GM12878 (cell line): ENCODE data around the gene PSMA8. TPM values are rescaled to one million over a fixed set of nuclear protein-coding genes. Genes with fewer than 3 reads are reported as not detected.

ENCODE experiments used
- ATF7 ChIP-seq: fragments of 450-650 bp; IDR thresholded peaks from 2 replicates; pipeline ENCODE4 v1.6.1; 2016; ENCODE audit warnings: low read depth, mild to moderate bottlenecking
- BHLHE40 ChIP-seq, 2 experiments: fragments of 450-650 bp in 1 of 2; IDR thresholded peaks; 2 replicates each; pipeline ENCODE4 v1.6.1; 2011 to 2017; ENCODE audit warnings: low read depth in 2 of 2, borderline replicate concordance in 1 of 2, improper control_type of control experiment in 1 of 2, low read length in 1 of 2, mild to moderate bottlenecking in 1 of 2
- CHD2 ChIP-seq: IDR thresholded peaks from 2 replicates; pipeline ENCODE4 v1.6.1; 2011; ENCODE audit warnings: low read depth, low read length, improper control_type of control experiment, borderline replicate concordance
- CREM ChIP-seq: IDR thresholded peaks from 2 replicates; pipeline ENCODE4 v1.6.1; 2014; ENCODE audit warnings: antibody characterized with exemption, low read depth
- E2F4 ChIP-seq: IDR thresholded peaks from 2 replicates; pipeline ENCODE4 v1.6.1; 2012; ENCODE audit warnings: low read depth, low read length, improper control_type of control experiment
- EGR1 ChIP-seq, 2 experiments: IDR thresholded peaks; 1 replicate in 1 of 2; 2 replicates in 1 of 2; pipeline ENCODE4 v1.6.1; 2011 to 2012; ENCODE audit warnings: low read depth in 2 of 2, low read length in 2 of 2, borderline replicate concordance in 1 of 2, mild to moderate bottlenecking in 1 of 2, moderate library complexity in 1 of 2
- ELK1 ChIP-seq: IDR thresholded peaks from 2 replicates; pipeline ENCODE4 v1.6.1; 2012; ENCODE audit warnings: low read depth, low read length, improper control_type of control experiment
- ETV6 ChIP-seq, 2 experiments: fragments of 450-650 bp in 1 of 2; IDR thresholded peaks in 1 of 2; conservative IDR thresholded peaks in 1 of 2; 2 replicates each; pipeline ENCODE4 v1.6.1; 2014; ENCODE audit warnings: antibody characterized with exemption in 1 of 2, borderline replicate concordance in 1 of 2, low read depth in 1 of 2, mild to moderate bottlenecking in 1 of 2, moderate library complexity in 1 of 2
- GABPA ChIP-seq: IDR thresholded peaks from 2 replicates; pipeline ENCODE4 v1.6.1; 2014; ENCODE audit warnings: antibody characterized with exemption, low read depth, mild to moderate bottlenecking, inconsistent platforms
- HDGF ChIP-seq: fragments of 450-650 bp; IDR thresholded peaks from 2 replicates; pipeline ENCODE4 v1.6.1; 2016; ENCODE audit warnings: antibody characterized with exemption
- IKZF1 ChIP-seq: fragments of 450-650 bp; conservative IDR thresholded peaks from 2 replicates; pipeline ENCODE4 v1.6.1; 2017; ENCODE audit warnings: antibody characterized with exemption, mild to moderate bottlenecking
- KLF5 ChIP-seq: fragments of 450-650 bp; IDR thresholded peaks from 2 replicates; pipeline ENCODE4 v1.6.1; 2014; ENCODE audit warnings: mild to moderate bottlenecking; ENCODE audit not compliant: partially characterized antibody
- MYB ChIP-seq: fragments of 150-350 bp; IDR thresholded peaks from 2 replicates; pipeline ENCODE4 v1.6.1; 2014; ENCODE audit warnings: mild to moderate bottlenecking, low read depth, low read length, borderline replicate concordance
- MYC ChIP-seq: IDR thresholded peaks from 2 replicates; pipeline ENCODE4 v1.6.1; 2011; ENCODE audit warnings: mild to moderate bottlenecking, low read length, moderate library complexity, inconsistent platforms; ENCODE audit not compliant: insufficient read depth, insufficient replicate concordance, insufficient read length, severe bottlenecking
- NBN ChIP-seq: fragments of 450-650 bp; IDR thresholded peaks from 2 replicates; pipeline ENCODE4 v1.6.1; 2016
- NFXL1 ChIP-seq: fragments of 450-650 bp; IDR thresholded peaks from 2 replicates; pipeline ENCODE4 v1.6.1; 2017; ENCODE audit warnings: antibody characterized with exemption, mild to moderate bottlenecking, borderline replicate concordance
- NRF1 ChIP-seq: conservative IDR thresholded peaks from 2 replicates; pipeline ENCODE4 v1.6.1; 2011; ENCODE audit warnings: mild to moderate bottlenecking, low read depth, low read length, improper control_type of control experiment
- RCOR1 ChIP-seq: conservative IDR thresholded peaks from 2 replicates; pipeline ENCODE4 v1.6.1; 2012; ENCODE audit warnings: low read depth, low read length, improper control_type of control experiment
- SMAD5 ChIP-seq: IDR thresholded peaks from 2 replicates; pipeline ENCODE4 v1.6.1; 2016; ENCODE audit warnings: antibody characterized with exemption, low read depth
- SREBF1 ChIP-seq: IDR thresholded peaks from 2 replicates; pipeline ENCODE4 v1.6.1; 2012; ENCODE audit warnings: mild to moderate bottlenecking, low read length
- TCF12 ChIP-seq: IDR thresholded peaks from 2 replicates; pipeline ENCODE4 v1.6.1; 2011; ENCODE audit warnings: low read depth, mild to moderate bottlenecking, low read length
- YBX1 ChIP-seq: fragments of 450-650 bp; IDR thresholded peaks from 2 replicates; pipeline ENCODE4 v1.6.1; 2016; ENCODE audit warnings: antibody characterized with exemption
- ZNF24 ChIP-seq: fragments of 450-650 bp; IDR thresholded peaks from 2 replicates; pipeline ENCODE4 v1.6.1; 2017; ENCODE audit warnings: antibody characterized with exemption, mild to moderate bottlenecking
- ZNF384 ChIP-seq: IDR thresholded peaks from 2 replicates; pipeline ENCODE4 v1.6.1; 2012; ENCODE audit warnings: low read depth, mild to moderate bottlenecking, low read length, improper control_type of control experiment, borderline replicate concordance
- ZNF622 ChIP-seq: fragments of 450-650 bp; IDR thresholded peaks from 2 replicates; pipeline ENCODE4 v1.6.1; 2017; ENCODE audit warnings: mild to moderate bottlenecking, inconsistent platforms
- ZSCAN29 ChIP-seq: fragments of 450-650 bp; IDR thresholded peaks from 2 replicates; pipeline ENCODE4 v1.6.1; 2017; ENCODE audit warnings: mild to moderate bottlenecking, moderate library complexity
- polyA plus RNA-seq, 11 experiments: library from polyadenylated mRNA; depleted of rRNA in 4 of 11; unstranded in 6 of 11; stranded (reverse) in 5 of 11; fragments of >200 nt; fragmentation: Nextera tagmentation in 4 of 11; fragmentation: Illumina TruSeq in 1 of 11; extraction: Ambion mirVana in 4 of 11; extraction: Trizol in 1 of 11; gene quantifications; 1 replicate in 1 of 11; 2 replicates in 10 of 11; pipeline versions ENCODE4 v1.2.1 to v1.2.3, GENCODE V29; 2011 to 2016; ENCODE audit warnings: inconsistent platforms in 2 of 11, missing spikeins in 2 of 11, low read depth in 1 of 11
- total RNA-seq, 4 experiments: library from RNA; depleted of rRNA in 3 of 4; stranded (reverse); fragments of >200 nt in 3 of 4; fragmentation: Illumina TruSeq in 1 of 4; extraction: Trizol in 1 of 4; gene quantifications; 2 replicates each; pipeline versions ENCODE4 v1.2.1 to v1.2.3, GENCODE V29; 2013 to 2021
- TF ChIP-seq, protein P1 (sequence below): fragments of 450-650 bp; IDR thresholded peaks from 2 replicates; pipeline ENCODE4 v1.6.1; 2016; ENCODE audit warnings: mild to moderate bottlenecking
- TF ChIP-seq, protein P2 (sequence below): fragments of 450-650 bp; IDR thresholded peaks from 2 replicates; pipeline ENCODE4 v1.6.1; 2018; ENCODE audit warnings: borderline replicate concordance, mild to moderate bottlenecking; ENCODE audit not compliant: partially characterized antibody

The PSMA8 gene
- total and polyA plus RNA-seq, 10 of the 15 experiments (the other 5 are each of a cell fraction or from before 2014, with no cell fraction given) = 0.07 to 0.15 (median 0.09) TPM; not detected in 6

DNA sequence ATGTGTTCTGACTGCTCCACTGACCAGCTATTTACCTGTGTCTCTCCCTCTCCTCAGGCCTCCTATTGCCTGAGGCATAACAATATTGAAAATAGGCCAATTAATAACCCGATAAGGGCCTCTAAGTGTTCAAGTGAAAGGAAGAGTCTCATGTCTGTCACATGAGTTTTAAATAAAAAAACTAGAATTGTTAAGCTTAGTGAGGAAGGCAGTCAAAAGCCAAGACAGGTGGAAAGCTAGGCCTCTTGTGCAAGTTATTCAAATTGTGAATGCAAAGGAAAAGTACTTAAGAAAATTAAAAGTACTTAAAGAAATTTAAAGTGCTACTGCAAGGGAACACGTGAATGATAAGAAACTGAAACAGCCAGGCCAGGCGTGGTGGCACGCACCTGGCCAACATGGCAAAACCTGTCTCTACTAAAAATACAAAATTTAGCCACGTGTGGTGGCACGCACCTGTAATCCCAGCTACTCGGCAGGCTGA lies 47.7 kb downstream of the PSMA8 start (continued):
- TF ChIP-seq SREBF1 = no peak
- TF ChIP-seq, protein P1, sequence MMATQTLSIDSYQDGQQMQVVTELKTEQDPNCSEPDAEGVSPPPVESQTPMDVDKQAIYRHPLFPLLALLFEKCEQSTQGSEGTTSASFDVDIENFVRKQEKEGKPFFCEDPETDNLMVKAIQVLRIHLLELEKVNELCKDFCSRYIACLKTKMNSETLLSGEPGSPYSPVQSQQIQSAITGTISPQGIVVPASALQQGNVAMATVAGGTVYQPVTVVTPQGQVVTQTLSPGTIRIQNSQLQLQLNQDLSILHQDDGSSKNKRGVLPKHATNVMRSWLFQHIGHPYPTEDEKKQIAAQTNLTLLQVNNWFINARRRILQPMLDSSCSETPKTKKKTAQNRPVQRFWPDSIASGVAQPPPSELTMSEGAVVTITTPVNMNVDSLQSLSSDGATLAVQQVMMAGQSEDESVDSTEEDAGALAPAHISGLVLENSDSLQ = no peak
- TF ChIP-seq EGR1 (IDR thresholded peaks at IDR 0.05; ENCODE audit: borderline replicate concordance in 1 of 2, low read depth in 2 of 2, low read length in 2 of 2) = no peak
- no peak for TF ChIP-seq NRF1
- TF ChIP-seq ZNF622 = no peak
- TF ChIP-seq MYB = no peak
- TF ChIP-seq ELK1 = no peak
- TF ChIP-seq, protein P2, sequence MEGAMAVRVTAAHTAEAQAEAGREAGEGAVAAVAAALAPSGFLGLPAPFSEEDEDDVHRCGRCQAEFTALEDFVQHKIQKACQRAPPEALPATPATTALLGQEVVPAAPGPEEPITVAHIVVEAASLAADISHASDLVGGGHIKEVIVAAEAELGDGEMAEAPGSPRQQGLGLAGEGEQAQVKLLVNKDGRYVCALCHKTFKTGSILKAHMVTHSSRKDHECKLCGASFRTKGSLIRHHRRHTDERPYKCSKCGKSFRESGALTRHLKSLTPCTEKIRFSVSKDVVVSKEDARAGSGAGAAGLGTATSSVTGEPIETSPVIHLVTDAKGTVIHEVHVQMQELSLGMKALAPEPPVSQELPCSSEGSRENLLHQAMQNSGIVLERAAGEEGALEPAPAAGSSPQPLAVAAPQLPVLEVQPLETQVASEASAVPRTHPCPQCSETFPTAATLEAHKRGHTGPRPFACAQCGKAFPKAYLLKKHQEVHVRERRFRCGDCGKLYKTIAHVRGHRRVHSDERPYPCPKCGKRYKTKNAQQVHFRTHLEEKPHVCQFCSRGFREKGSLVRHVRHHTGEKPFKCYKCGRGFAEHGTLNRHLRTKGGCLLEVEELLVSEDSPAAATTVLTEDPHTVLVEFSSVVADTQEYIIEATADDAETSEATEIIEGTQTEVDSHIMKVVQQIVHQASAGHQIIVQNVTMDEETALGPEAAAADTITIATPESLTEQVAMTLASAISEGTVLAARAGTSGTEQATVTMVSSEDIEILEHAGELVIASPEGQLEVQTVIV = no peak
- no peak for TF ChIP-seq ATF7
- TF ChIP-seq ETV6 (conservative IDR thresholded peaks at IDR 0.05 in 1 of 2, IDR thresholded peaks at IDR 0.05 in 1 of 2; ENCODE audit: borderline replicate concordance in 1 of 2, low read depth in 1 of 2) = no peak
- no peak for TF ChIP-seq HDGF
- no peak for TF ChIP-seq E2F4
- peak in 1 of 2 experiments; percentile 50; a peak in 1 of 4 replicates for TF ChIP-seq BHLHE40 (IDR thresholded peaks at IDR 0.05; ENCODE audit: borderline replicate concordance in 1 of 2, low read depth in 2 of 2, low read length in 1 of 2)
- TF ChIP-seq GABPA = no peak
- TF ChIP-seq TCF12 = no peak
- 0 out of 2 replicates have a peak, but pooled peaks have one; percentile 32 for TF ChIP-seq IKZF1
- no peak for TF ChIP-seq CHD2
- no peak for TF ChIP-seq NBN
- no peak for TF ChIP-seq ZSCAN29
- no peak for TF ChIP-seq YBX1
- TF ChIP-seq NFXL1 = no peak
- no peak for TF ChIP-seq ZNF384
- TF ChIP-seq ZNF24 = no peak
- no peak for TF ChIP-seq RCOR1
- TF ChIP-seq SMAD5 = no peak
- peak; percentile 23; the same call in 1 of the 2 replicates for TF ChIP-seq CREM
- no peak for TF ChIP-seq MYC
- no peak for TF ChIP-seq KLF5
